Measurements from ENCODE around the gene ITPR2.

The ITPR2 gene

GRCh38 chr12:26460361-26460760 lies 372.6 kb downstream of the ITPR2 start:
- no peaks in the 10 kb centered on the region for H3K9me3 Mint-ChIP-seq
- H3K27ac Mint-ChIP-seq = no peak overlapping the region
- H3K4me3 Mint-ChIP-seq = no peak overlapping the region
- no peak for DNase-seq
- no peaks in the 10 kb centered on the region for H3K27me3 Mint-ChIP-seq (ENCODE audit: low read depth, poor library complexity)
- no peaks in the 10 kb centered on the region for H3K36me3 Mint-ChIP-seq (ENCODE audit: low read depth)
- TF ChIP-seq CTCF (IDR thresholded peaks at IDR 0.05) = no peak
- no peaks in the 10 kb centered on the region for H3K4me1 Mint-ChIP-seq

GRCh38 chr12:26455936-26456574 lies 376.9 kb downstream of the ITPR2 start:
- Mint-ChIP-seq H3K36me3 (ENCODE audit: low read depth) (no peaks in the 10 kb centered on the region), H3K4me1 (no peaks in the 10 kb centered on the region), H3K4me3 (no peak overlapping the region), H3K27me3 (ENCODE audit: low read depth, poor library complexity) (no peaks in the 10 kb centered on the region), H3K27ac (no peak overlapping the region), H3K9me3 (no peaks in the 10 kb centered on the region)
- no peak for TF ChIP-seq CTCF (IDR thresholded peaks at IDR 0.05)
- DNase-seq = no peak

DNA sequence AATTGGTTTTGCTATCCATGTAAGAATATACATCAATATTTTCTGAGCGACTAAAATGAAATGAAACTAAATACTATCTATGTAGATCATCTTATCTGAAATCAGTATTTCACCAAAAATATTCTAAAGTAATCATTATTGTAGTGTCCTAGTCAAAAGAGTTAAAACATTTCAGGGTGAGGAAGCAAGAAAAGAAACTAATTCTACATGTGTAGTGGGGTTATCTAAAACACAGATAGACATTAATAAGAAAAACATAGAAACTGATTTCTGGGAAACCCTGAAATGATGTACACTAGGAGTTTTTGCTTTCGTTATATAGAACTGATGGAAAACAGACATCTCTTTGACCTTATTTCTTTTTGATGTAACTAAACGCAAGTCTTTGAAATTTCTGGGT lies 379.7 kb downstream of the ITPR2 start:
- Mint-ChIP-seq H3K36me3 (ENCODE audit: low read depth) (no peaks in the 10 kb centered on the region), H3K27me3 (ENCODE audit: low read depth, poor library complexity) (no peaks in the 10 kb centered on the region), H3K4me1 (no peaks in the 10 kb centered on the region), H3K9me3 (no peaks in the 10 kb centered on the region), H3K4me3 (no peak overlapping the region), H3K27ac (no peak overlapping the region)
- no peak for TF ChIP-seq CTCF (IDR thresholded peaks at IDR 0.05)
- DNase-seq = no peak

DNA sequence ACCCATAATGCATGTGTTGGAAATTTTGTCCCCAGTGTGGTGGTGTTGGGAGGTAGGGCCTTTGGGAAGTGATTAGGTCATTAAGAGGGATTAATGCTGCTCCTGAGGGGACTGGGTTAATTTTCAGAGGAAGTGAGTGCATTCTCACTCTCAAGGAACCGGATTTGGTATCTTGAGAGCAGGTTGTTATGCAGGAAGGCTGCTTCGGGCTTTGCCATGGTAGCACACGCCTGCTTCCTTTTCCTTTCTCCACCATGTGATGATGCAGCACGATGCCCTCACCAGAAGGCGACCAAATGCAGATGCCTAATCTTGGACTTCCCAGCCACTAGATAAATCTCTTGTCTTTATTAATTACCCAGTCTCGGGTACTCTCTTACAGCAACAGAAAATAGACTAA lies 380.5 kb downstream of the ITPR2 start:
- no peak overlapping the region for H3K27ac Mint-ChIP-seq

GRCh38 chr12:26451763-26452162 lies 381.2 kb downstream of the ITPR2 start:
- no peak for DNase-seq
- Mint-ChIP-seq H3K9me3 (no peaks in the 10 kb centered on the region), H3K36me3 (ENCODE audit: low read depth) (no peaks in the 10 kb centered on the region), H3K27me3 (ENCODE audit: low read depth, poor library complexity) (no peaks in the 10 kb centered on the region), H3K4me1 (no peaks in the 10 kb centered on the region), H3K4me3 (no peak overlapping the region), H3K27ac (no peak overlapping the region)
- no peak for TF ChIP-seq CTCF (IDR thresholded peaks at IDR 0.05)

More for the DNA sequence above, 380.5 kb downstream of the ITPR2 start:
- Mint-ChIP-seq H3K36me3 (ENCODE audit: low read depth) (no peaks in the 10 kb centered on the region), H3K27me3 (ENCODE audit: low read depth, poor library complexity) (no peaks in the 10 kb centered on the region), H3K4me1 (no peaks in the 10 kb centered on the region), H3K4me3 (no peak overlapping the region), H3K9me3 (no peaks in the 10 kb centered on the region)
- no peak for DNase-seq
- no peak for TF ChIP-seq CTCF (IDR thresholded peaks at IDR 0.05)

DNA sequence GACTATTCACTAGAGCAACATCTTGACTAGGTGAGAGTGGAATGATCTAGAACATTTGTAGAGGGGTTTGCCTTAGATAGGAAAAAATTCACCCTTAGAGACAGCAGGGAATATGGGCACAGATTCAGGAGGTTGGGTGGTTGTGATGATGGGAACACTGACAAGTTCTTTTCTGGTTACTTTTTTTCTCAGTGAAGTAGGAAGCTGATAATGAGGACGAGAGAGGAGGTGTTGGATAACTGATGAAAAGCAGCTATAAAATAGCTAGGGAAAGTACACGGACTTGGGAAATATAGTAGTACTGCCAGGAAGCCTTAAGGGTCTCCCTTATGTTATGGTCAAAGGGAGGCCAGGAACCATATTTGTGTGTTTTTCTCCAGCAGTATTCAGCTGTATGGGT lies 387.1 kb downstream of the ITPR2 start:
- H3K27me3 Mint-ChIP-seq (ENCODE audit: low read depth, poor library complexity) = peaks cover 3% of the 10 kb centered on the region
- H3K27ac Mint-ChIP-seq = no peak overlapping the region
- no peak for TF ChIP-seq CTCF (IDR thresholded peaks at IDR 0.05)
- H3K36me3 Mint-ChIP-seq (ENCODE audit: low read depth) = no peaks in the 10 kb centered on the region
- no peak for DNase-seq
- no peaks in the 10 kb centered on the region for H3K4me1 Mint-ChIP-seq
- H3K9me3 Mint-ChIP-seq = no peaks in the 10 kb centered on the region
- H3K4me3 Mint-ChIP-seq = no peak overlapping the region

Measured in nephron progenitor cell (in vitro differentiated cells).